Measurements from ENCODE around the gene MMD.

GRCh38 chr17:55360971-55361370 lies 60.7 kb downstream of the MMD start:
- TF ChIP-seq CTCF (IDR thresholded peaks at IDR 0.05): no peak
- TF ChIP-seq POLR2A (IDR thresholded peaks at IDR 0.05): no peak

Measured in testis (tissue), 2 donors.